Loucy (cell line): ENCODE data around the gene DIDO1.

Experiments
- EZH2phosphoT487 ChIP-seq: fragments of 200-600 bp; IDR thresholded peaks from 2 replicates; pipeline ENCODE4 v1.6.1; 2018; ENCODE audit warnings: antibody characterized with exemption, mild to moderate bottlenecking, moderate library complexity, borderline replicate concordance
- TF ChIP-seq, protein P1 (sequence below): fragments of 200-600 bp; sonication (generic); conservative IDR thresholded peaks from 2 replicates; pipeline ENCODE4 v1.5.1; 2014; ENCODE audit warnings: mild to moderate bottlenecking, antibody characterized with exemption, low read length

DNA sequence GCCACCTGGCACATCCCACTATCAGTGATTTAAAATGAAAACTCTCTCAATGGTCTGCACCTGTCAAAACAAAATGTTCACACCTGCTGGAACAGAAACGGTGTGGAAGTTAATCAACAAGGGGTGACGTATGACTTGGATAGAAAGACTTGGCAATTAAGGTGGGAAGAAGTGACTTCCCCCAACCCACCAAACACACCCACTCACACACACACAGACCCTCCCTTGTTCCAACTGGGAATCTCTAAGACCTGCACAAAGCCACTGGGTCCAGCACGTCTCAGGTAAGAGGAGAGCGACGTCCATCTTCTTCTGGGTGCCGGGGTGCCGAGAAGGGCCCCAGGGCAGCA lies 39.6 kb downstream of the DIDO1 start:
- TF ChIP-seq, protein P1, sequence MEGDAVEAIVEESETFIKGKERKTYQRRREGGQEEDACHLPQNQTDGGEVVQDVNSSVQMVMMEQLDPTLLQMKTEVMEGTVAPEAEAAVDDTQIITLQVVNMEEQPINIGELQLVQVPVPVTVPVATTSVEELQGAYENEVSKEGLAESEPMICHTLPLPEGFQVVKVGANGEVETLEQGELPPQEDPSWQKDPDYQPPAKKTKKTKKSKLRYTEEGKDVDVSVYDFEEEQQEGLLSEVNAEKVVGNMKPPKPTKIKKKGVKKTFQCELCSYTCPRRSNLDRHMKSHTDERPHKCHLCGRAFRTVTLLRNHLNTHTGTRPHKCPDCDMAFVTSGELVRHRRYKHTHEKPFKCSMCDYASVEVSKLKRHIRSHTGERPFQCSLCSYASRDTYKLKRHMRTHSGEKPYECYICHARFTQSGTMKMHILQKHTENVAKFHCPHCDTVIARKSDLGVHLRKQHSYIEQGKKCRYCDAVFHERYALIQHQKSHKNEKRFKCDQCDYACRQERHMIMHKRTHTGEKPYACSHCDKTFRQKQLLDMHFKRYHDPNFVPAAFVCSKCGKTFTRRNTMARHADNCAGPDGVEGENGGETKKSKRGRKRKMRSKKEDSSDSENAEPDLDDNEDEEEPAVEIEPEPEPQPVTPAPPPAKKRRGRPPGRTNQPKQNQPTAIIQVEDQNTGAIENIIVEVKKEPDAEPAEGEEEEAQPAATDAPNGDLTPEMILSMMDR: no peak
- no peak for TF ChIP-seq EZH2phosphoT487
